GM12864 (cell line): ENCODE results near the gene PRR33.

Experiments used
- DNase-seq: peaks from one replicate; pipeline ENCODE4 v3.0.0-alpha.2; 2011; ENCODE audit warnings: low read depth
- H3K4me3 ChIP-seq: 2 replicates; pipeline ENCODE4 v1.5.1; 2011; ENCODE audit warnings: mild to moderate bottlenecking, low read depth, low read length, control low read depth
- CTCF ChIP-seq: IDR thresholded peaks from 2 replicates; pipeline ENCODE4 v1.5.1; 2011; ENCODE audit warnings: low read depth, mild to moderate bottlenecking, moderate library complexity, low read length, control low read depth, inconsistent platforms; ENCODE audit errors: missing control alignments

PRR33 gene

GRCh38 chr11:1881442-1882264, 10.0 kb downstream of the PRR33 start:
- no peak for DNase-seq
- H3K4me3 ChIP-seq: no peak overlapping the region
- TF ChIP-seq CTCF: no peak

GRCh38 chr11:1880746-1881441, 10.8 kb downstream of the PRR33 start:
- no peak overlapping the region for H3K4me3 ChIP-seq
- TF ChIP-seq CTCF: no peak
- no peak for DNase-seq

GRCh38 chr11:1879941-1880720, 11.6 kb downstream of the PRR33 start:
- no peak overlapping the region for H3K4me3 ChIP-seq
- TF ChIP-seq CTCF: no peak
- no peak for DNase-seq

GRCh38 chr11:1879342-1879940, 12.3 kb downstream of the PRR33 start:
- TF ChIP-seq CTCF: no peak
- DNase-seq: no peak
- no peak overlapping the region for H3K4me3 ChIP-seq

- DNase-seq: no peak
- H3K4me3 ChIP-seq: no peak overlapping the region
- TF ChIP-seq CTCF: no peak
Observed at GRCh38 chr11:1878137-1879031, 13.3 kb downstream of the PRR33 start.
